NCI-H446 (cell line): ENCODE measurements around the gene PKP4.
"Not testable (repeated sequence)": the region's sequence is repeated elsewhere in the genome, so short reads cannot be mapped to it uniquely, and the experiment has no call there.

ENCODE experiments used
- DNase-seq, 2 experiments: peaks; one replicate each; lab custom pipeline; 2025; lab: John Stamatoyannopoulos, UW

PKP4 gene

DNA sequence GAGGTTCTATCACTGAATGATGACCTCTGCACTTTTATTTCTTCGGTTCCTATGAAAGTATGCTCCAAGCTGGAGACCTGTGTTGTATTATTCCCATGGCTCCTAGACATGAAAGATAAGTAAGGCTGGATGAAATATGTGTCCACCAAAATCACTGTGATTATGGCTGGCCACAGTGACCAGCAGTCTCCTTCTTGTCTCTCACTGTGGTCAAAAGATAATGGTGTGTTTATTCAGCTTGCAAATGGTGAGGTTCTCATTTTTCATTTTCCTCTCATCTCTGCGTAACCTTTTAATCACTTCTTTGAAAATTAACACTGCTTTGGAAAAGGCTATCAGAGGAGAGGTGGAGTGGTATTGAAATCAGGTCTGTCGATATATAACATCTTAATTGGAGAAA lies 230.6 kb downstream of the PKP4 start:
- DNase-seq, result no peak

DNA sequence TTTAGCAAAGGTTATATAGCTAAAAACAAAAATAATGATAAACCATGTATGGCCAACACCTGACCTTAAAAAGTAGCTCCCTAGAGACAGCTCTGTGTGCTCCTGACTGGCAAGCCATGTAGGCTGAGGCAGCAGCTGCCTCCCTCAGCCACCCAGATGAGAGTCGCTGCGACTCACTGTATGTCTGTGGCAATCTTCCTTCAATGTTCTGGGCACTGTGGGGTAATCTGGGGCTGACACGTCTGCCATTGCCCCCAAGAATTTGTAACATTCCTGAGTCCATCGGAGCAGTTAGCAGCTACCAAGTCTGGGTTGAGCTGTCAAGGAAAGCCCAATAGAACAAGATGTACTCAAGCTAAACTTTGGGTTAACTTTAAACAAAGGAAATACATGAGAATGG lies 232.0 kb downstream of the PKP4 start:
- no peak for DNase-seq

DNA sequence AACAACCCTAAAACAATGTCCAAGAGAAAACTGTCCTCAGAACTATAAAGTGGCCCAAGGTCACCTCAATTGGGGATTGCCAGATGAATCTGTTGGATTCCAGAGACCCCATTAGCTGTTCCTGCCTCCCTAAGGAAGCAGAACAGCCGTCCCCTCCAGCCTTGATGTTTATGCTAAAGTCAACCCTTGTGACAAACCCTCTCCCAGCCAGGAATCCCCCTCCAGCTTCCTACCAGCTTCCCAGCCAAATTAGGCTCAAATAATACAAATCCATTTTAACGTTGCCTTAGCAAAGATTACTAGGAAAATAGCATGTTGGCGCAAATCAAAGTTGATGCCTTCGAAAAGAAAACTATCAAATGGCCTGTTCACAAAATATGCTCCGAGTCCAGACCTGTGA lies 232.6 kb downstream of the PKP4 start:
- DNase-seq, result no peak

DNA sequence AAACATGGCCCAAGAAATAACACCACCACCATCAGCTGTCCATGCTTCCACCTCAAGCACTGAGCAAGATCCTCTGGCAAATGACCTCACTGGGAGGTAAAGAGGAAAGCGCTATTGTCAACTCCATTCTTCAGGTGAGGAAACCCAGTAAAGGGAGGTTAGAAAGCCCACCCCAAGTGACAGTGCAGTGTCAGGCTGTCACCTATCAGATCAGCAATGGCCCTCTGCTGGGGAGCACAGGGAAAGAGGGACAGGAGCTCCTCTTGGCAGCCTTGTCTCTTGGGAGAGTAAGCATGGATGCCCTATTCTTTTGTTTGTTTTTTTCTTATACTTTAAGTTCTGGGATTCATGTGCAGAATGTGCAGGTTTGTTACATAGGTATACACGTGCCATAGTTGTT lies 234.1 kb downstream of the PKP4 start:
- DNase-seq, result no peak

DNA sequence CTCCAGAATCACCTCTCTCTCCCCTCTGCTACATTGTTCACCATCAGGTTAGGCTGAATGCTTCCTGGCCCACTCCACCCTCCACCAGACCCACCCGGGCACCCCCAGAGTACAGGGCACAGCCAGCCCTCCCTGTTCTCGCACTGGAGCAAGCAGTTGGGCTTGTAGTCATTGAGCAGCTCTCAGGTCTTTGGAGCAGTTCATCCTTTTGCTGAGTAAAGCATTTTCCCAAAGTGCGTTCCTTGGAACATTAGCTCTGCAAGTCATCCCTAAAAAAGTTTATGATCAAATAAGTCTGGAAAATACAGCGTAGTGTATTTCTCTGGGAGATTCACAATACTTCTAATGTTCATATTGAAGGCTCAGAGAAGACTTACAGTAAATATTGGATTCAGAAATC lies 234.9 kb downstream of the PKP4 start:
- no peak for DNase-seq

DNA sequence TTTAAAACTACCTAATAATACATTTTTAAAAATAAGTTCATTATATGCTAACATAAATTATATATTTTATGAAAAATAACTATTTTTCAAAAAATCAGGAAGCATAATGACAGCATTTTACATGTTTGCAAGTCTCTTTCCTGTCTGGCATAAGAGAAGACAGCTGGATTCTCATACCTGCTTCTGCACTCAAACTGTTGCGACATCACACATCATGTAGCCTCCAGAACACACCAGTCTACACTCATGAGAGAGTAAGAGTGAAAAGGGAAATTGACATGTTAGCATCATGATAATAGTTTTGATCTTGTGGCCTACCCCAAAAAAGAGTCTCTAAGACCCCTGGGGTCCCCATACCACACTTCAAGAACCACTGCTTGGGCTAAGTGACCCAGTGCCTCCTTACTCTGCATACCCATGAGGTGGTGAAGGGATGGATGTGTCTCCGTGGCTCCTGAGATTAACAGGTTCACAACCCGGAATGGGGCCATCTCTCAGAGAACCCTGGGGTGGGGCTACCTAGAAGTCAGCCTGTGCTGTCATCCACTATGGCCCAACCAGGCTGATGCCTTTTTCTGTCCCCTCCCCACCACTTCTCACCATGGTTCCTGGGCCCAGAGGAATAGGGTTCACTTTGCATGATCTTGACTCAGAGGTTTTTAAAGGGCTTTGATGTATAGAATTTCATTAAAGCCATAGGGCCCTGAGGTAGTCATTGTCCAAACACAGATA lies 235.8 kb downstream of the PKP4 start:
- DNase-seq, result no peak

DNA sequence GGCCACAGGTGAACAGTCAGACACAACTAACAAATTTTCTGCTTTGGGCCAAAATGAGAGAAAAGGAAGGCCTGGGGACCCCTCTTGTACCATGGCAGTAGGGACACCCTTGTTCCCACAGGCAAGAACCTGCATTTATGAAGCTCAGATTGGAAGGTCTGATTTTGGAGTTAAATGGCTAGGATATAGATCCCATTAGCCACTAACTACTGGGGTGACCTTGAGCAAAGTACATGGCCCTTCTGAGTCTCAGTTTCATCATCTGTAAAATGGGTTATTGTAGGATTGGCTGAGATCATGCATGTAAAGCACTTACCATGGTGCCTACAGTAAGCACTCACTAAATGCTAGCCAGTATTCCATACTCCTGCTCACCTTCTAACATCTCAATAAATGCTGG lies 236.7 kb downstream of the PKP4 start:
- DNase-seq, result no peak

DNA sequence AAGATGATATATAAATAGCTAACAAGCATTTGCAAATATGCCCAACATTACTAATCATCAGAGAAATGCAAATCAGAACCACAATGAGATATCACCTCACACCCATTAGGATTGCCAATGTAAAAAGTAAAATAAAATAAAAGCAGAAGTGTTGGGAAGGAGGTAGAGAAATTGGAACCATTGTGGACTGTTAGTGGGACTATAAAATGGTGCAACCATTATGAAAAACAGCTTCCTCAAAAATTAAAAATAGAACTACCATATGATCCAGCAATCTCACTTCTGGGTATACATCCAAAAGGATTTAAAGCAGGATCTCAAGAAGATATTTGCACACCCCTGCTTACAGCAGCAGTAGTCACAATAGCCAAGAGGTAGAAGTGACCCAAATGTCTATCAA lies 238.6 kb downstream of the PKP4 start:
- no peak for DNase-seq

DNA sequence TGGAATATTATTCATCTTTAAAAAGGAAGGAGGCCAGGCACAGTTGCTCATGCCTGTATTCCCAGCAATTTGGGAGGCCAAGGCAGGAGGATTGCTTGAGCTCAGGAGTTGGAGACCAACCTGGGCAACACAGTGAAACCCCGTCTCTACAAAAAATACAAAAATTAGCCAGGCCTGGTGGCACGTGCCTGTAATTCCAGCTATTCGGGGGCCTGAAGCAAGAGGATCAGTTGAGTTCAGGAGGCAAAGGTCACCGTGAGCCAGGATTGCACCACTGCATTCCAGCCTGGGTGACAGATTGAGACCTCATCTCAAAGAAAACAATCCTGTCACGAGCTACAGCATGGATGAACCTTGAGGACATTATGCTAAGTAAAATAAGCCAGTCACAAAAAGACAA lies 239.0 kb downstream of the PKP4 start:
- not testable (repeated sequence) for DNase-seq

DNA sequence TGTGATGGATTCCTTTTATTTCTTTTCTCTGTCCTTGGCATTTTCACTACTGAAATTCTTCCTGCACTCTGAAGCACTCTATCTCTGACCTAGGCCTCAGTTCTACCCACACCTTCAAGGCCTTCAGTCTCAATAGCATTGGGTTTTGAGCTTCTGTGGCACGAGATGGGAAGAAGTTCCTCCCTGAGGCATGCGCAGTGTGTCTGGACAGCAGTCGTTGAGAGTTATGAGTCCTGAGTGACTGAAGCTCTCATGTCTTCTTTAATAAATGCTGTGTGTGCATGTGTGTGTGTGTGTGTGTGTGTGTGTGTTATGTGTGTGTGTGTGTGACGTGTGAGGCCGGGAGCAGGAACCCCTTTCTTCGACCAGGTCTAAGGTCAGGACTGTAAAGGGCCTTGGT lies 242.6 kb downstream of the PKP4 start:
- no peak for DNase-seq

DNA sequence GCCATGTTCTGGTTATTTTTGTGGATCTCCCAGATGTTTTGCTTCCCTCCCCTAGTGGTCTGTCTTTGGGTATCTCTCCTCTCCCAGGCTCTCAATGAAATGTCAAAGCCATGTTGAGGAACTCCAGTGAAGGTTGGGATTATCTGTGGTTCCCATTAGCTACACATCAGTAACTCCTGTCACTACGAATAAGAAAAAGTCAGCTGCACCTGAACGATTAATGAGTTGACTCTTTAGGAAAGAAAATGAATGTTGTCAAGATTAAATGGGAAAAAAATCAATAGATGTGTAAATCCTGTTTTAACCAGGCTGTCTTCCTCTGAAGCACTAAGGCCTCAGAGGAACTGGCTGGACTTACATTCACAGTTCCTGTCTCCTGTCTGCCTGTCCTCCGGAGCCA lies 244.3 kb downstream of the PKP4 start:
- DNase-seq, result no peak

DNA sequence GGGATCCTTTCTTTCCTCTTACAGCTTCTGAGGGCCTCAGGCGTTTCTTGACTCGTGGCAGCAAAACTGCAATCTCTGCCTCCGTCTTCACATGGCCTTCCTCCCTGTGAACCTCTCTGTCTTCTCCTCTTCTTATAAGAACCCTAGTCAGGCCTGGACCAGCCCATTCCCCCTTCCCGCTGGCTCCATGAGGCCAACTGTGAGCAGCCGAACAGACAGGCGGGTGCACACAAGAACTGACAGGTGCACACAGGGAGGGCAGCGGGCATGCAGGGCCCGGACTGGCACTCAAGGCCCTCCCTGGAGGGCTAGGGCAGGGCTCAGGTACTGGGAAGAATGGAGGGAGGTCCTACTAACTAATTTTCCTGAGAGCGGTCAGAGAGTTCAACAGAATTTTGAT lies 246.0 kb downstream of the PKP4 start:
- DNase-seq, result no peak

DNA sequence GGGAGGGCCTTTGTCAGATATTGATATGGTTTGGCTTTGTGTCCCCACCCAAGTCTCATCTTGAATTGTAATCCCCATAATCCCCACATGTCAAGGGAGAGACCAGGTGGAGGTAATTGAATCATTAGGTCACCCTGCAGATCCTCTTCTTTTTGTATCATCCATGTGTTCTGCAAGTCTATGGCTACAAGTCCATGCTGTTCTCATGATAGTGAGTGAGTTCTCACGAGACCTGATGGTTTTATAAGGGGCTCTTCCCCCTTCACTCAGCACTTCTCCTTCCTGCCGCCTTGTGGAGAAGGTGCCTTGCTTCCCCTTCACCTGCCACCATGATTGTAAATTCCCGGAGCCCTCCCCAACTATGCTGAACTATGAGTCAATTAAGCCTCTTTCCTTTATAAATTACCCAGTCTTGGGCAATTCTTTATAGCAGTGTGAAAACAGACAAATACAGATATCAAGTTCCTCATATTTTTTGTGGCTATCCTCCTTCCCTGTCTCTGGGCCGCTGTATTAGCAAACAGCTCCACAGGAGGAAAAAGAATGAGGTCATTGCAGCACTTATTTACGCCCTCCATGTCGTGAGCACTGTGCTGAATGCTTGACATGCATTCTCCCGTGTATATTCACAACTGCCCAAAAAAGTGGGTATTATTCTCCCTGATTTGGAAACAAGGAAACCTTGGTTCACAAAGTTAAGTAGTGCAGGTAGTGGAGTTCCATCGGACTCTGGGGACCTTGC lies 248.1 kb downstream of the PKP4 start:
- DNase-seq, result not testable (repeated sequence)

DNA sequence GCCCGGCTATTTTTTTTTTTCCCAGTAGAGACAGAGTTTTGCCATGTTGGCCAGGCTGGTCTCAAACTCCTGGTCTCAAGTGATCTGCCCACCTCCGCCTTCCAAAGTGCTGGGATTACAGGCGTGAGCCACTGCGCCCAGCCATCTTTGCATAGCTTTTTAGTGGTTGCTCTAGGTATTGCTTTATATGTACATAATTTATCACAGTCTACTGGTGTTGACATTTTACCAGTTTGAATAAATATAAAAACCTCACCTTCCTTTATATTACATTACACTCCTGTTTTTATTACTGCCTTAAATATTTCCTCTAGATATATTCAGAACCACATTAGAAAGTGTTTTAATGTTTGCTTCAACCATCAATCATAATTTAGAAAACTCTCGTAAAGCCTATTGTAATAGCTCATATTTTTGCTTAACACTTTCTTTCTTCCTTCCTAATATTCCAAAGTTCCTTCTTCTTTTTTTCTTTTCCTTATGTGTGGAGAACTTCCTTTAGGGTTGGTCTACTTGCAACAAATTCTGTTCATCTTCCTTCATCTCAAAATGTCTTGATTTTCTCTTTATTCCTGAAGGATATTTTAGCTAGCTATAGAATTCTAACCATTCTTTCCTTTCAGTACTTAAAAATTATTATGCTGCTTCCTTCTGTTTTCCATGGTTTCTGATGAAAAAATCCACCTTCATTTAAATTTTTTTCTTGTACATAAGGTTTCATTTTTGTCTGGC lies 256.2 kb downstream of the PKP4 start:
- no peak for DNase-seq

DNA sequence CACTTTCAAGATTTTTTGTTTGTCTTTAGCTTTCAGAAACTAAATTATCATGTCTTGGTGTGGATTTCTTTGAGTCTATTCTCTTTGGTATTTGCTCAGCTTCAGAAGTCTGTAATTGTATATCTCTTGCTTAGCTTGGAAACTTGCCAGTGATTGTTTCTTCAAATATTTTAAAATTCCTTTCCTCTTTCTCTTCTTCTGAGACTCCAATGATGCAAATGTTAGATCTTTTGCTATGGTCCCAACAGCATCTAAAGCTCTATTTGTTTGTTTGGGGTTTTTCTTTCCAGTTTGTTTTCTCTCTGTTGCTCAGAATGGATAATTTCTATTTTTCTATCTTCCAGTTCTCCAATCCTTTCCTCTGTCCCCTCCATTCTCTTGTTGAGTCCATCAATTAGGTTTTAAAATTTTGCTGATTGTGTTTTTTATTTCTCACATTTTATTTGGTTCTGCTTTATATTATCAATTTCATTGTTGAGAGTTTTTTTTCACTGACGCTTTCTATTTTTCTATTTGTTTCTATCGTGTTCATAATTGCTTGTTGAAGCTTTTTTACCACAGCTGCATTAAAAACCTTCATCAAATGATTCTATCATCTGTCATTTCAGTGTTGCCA lies 256.9 kb downstream of the PKP4 start:
- DNase-seq, result no peak

DNA sequence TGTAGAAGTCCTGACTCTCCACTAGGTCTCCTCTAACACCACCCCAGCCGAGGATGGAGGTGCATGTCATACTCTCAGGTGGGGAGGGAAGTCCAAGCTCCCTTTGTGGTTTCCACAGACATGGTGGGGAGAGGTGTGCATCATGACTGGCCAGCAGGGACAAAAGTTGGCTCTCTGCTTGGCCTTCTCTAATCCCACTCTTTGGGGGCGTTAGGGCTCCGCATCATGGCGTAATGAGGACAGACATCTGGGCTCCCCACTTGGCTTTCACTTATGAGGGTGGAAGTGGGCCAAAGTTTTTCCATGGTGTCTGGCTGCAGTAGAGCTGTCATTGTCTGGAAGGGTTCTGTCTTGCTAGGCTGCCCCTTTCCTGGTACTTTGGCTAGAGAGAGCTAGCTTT lies 257.7 kb downstream of the PKP4 start:
- DNase-seq, result no peak

DNA sequence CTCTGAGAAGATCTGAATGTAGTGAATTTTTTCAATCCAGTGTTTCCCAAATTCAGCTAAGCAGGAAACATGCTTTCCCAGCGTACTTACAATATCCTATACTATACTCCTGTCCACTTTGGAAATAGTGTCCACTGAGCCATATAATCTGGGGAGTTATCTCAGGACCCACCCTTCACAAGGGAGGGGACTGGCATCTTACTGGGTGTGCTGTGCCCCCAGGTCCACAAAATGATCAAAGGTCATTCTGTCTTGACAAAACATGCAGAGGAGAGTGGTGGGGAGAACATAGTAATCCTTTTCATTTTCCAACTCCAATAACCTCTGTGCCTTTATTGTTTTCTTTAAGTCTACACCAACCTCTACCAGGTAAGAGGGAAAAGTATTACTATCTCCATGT lies 258.6 kb downstream of the PKP4 start:
- no peak for DNase-seq

DNA sequence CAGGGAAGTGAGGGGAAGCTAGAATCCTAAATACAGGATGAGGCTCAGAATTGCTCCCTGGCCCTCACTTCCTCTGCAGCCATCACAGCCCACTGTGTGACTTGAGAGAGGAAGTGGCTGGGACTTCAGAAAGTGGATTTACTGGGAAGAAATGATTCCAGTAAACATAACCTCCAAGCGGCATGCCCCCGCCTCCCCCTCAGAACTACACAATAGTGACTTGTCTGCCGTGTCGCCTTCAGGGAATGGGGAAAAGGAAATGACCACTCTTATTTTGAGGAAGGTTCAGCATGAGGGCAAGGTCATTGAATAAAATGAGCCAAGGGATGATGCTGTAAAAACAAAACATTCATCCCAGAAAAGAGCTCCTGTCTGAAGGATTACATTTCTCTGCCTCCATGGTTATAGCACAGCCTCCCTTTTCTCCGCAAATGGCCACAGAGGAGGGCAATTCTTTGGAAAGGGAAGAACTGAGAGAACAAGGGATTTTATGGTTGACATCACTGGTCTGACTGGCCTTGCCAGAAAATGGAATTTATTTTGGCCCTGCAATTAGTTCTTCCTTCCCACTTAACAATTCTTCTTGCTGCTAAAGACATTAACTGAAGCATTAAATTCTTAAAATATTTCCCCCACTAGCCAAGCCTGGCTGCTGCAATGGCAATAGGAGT lies 259.5 kb downstream of the PKP4 start:
- no peak for DNase-seq

DNA sequence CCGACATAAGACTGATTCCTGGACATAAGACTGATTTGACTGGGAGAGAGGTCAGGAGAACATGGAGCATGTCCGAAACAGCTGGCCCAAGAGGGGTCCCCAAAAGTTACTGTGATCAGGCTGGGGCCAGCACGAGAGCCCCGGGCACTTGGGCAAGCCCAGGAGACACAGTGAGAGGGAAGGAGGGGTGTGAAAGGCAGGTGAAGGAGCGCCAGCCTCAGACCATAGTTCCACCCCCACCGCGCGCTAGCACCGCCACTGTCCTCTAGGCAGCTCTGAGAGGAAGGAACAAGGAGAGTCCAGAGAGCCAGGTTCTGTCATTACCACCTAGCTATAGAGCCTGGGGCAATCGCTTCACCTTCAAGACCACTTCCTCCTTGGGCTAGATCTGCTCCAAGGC lies 260.2 kb downstream of the PKP4 start:
- no peak for DNase-seq

DNA sequence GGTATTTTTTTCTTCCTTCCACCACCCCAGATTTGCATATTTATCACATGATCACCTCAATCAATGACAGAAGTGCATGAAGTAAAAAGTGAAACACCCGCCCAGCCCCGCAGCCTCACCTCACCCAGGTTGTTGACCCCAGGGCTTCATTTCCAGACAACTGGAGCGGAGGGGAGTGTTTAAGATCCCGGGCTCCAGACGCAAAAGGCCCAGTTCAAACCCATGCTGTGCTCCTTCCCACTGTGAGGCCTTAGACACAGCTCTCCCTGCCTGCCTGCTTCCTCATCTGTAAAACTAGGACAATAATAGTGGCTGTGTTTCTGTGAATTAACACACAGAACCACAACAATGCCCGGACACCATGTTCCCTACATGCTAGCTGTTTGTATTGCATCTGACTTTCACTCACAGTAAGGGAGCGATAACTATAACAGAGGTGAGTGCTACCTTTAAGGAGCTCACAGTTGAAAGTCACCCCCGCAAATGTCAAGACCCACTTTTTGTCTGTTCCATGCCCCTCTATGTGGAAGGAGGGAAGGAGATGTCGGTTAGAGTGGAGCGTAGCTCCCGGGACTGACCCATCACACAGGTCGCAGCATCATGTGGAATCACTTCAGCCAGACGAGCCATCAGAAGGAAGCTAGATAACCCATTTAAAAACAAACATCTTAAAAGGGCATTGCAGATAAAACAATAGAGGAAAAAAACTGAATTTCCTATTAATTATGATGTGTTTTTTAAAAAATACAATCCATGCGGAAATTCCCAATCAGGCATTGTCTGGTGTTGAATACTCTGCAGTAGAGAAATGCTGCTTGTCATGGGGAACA lies 260.8 kb downstream of the PKP4 start:
- DNase-seq, result no peak

DNA sequence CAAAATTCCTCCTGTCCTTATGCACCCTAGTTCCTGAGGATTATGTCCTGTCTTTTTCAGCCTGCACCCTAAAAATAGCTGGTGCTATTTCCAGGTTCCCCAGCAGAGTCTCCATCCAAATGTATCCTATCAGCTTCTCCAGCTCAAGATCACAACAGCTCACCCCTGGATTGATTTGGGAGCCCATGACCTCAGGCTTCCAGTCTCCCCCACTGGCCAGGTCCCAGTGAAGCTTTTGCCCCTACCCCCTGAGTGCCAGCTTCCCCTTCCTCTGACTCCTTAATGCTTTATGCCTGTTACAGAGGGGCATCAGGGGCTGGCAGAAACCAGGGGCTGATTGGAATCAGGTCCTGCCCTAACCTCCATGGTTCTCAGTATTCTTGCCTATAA lies 261.4 kb downstream of the PKP4 start:
- no peak for DNase-seq
